HG02610 (cell line): ENCODE results near the gene GNAQ.

Source experiments
- ATAC-seq: cut with Tn5 transposase; IDR thresholded peaks from one replicate; pipeline ENCODE4 v1.9.1; 2021; ENCODE audit warnings: mild to moderate bottlenecking, moderate library complexity; ENCODE audit not compliant: unreplicated experiment

The GNAQ gene

DNA sequence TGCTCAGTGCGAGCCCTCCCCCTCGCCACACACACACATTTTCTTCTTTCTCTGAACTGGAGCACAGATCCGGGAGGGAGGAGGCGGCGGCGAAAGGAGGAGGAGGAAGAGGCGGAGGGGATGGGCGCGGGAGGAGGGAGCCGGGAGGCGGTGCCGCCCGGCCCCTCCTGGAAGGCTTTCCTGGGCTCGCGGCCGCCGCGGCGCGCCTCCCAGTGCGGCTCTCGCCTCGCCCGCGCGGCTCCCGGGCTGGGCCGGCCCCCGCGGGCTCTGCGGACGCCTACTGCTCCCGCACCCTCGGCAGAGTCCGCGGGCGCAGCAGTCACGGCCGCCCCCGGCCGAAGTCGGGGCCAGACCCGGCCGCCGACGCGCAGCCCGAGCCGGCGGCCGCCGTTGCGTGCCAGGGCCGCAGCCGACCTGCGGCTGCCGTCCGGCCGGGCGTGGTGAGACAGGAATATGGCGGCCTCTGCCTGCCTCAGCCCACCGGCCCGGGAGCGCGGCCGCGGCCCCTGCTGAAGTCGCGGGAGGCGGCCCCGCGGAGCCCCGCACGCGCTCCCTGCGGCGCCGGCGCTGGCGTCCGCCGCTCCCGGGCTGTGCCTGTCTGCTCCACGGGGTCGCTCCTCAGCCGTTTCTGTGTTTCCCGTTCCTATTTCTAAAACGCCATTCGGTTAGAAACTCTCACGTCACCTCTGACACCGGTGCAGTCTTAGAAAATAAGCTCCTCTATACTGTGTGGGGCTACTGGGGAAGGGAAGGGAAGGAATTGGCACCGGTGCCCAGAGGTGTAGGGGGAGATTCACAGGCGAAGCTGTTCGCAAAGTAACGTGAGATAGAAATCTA lies 500 bp upstream of the GNAQ start:
- ATAC-seq = no peak

- ATAC-seq = no peak
Measured at GRCh38 chr9:78030553-78031443, 813 bp downstream of the GNAQ start.

DNA sequence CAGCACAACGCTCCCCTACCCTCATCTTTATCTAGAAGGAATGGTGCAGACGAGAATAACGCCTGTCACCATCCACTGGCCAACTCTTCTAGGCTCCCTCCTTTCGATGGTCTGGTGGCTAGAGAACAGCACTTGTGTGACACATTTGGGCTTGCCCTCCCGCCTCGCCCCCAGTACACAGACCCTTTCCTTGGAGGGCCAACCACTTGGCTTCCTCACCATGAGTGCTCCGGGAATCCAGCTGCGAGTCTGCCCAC lies 1.4 kb downstream of the GNAQ start:
- no peak for ATAC-seq

DNA sequence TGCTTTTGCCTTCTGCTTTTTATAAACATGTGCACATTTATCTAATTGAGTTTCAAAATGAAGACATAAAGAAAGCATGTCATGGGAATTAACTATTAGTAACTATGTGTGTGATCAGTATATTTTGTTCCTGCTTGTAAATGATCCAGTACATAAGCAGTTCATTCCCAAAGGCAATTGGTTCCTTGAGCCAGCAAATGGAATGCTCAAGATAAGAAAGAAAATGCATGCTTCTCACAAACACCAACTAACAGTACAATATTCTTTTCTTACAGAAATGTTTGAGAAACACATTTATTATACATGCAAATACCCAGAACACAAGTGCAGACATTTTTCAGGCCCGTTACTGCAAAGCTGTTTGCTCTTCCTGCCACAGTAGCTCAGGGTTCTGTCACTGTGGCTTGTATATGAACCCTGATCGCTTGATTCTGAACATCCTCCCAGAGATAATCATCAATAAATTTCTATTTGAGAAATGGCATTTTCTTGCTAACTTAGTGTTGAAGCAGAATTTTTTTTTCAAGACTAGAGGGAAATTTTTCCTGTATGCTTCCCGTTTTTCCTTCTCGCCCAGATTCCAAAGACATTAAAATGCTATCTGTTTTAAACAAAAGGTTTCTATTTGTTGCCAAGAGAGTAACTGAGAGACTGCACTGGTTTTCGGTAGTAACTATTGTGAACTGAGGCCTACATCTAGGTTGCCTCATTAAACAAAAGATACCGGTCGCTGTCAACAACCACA lies 1.9 kb downstream of the GNAQ start:
- no peak for ATAC-seq

DNA sequence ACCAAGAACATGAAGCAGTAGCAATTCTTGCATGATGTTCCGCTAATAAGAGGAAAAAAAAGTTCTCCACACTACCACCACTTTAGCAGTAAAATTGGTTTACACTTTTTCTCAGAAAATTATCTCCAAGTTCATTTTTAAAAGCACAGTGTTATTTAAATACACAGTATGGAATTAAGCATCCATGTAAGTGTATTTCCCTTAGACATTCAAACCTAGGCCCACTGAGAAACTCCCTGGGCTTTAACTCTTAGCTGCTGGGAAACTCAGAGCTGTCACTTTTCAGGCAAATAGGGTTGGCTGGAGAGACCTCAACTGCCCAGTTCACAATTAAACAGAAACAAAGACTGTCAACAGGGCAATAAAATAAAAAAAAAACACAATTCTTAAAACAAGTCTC lies 2.7 kb downstream of the GNAQ start:
- no peak for ATAC-seq

- no peak for ATAC-seq
Measured at GRCh38 chr9:78026947-78027346, 4.7 kb downstream of the GNAQ start.

GRCh38 chr9:78026416-78026815 lies 5.2 kb downstream of the GNAQ start:
- ATAC-seq = no peak

DNA sequence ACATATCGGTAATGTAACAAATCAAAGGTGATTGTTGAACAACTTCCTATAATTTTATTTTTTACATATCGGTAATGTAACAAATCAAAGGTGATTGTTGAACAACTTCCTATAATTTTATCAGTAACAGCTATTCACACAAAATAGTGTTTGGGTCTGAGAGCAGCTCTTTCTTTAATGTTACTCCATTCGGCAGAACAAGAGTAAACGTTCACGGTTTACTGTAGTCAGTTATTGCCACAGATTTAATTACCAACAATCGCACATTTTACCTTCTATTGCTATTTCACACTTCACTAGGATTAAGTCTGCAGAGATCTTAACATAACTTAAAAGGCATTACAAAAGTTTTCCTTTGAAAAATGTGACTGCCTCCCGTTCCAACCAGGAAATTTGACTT lies 6.4 kb downstream of the GNAQ start:
- ATAC-seq = no peak

DNA sequence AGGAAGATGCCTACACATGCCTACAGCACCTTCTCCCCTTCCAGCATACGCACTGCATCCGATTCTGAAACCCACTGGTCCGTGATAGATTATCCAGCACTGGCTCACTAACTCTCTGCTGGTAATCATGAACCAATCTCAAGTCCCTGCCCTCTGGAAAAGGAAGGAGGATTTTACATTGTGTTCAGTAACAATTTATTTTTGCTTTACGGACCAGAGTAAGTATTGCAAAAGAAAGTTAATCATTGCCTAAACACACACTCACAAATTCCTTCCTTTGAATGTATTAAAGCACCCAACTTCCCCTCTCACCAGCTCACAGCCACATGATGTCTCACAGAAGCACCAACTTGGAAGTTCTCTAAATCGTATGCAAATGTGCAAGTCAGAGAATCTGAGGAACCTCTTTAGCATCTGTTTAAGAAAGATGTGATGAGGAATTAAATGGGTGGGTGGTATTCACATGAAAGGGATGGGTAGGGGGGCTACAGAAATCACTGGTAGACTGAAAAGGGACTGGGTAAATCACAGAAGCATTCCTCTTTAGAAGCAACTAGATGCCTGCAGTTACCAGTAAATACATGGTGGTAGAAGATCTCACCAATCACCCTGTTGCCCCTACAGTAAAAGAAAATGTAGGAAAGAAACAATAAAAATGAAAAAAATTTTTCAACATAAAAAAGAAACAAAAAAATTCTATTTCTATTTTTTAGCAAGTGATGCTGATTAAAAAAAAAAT lies 8.4 kb downstream of the GNAQ start:
- no peak for ATAC-seq

- no peak for ATAC-seq
Measured at GRCh38 chr9:78021697-78022096, 9.9 kb downstream of the GNAQ start.

DNA sequence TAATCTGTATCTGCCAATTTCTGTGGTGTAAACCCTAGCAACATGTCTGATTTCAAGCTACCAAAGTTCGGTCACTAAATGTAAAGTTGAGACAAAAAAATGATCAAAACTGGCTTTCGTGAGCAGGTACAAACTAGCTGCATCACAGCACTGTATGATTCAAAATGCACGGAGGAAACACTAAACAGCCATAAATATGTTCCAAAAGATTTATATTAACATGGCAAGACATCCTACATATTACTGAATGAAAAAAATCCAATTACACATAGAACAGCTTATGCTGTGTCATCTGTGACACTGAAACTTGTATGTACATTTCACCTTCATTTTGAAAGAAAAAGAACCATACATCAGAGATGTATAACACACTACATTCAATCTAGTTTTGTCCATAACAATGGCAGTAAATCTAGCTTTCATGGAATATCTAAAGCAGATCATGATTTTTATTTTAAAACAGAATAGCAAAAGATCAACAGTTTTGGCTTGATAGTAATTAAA lies 14.4 kb downstream of the GNAQ start:
- ATAC-seq = no peak

GRCh38 chr9:78015241-78015640 lies 16.4 kb downstream of the GNAQ start:
- ATAC-seq = no peak

DNA sequence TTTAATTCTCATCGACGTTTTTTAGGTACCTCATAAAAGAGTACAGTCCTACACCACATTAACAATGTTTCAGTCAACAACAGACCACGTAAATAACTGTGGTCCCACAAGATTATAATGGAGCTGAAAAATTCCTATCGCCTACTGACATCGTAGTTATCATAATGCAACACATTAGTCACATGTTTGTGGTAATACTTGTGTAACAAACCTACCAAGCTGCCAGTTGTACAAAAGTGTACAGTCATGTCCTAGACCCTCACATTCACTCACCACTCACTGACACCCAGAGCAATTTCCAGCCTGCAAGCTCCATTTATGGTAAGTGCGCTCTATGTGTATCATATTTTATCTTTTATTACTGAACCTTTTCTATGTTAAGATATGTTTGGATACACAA lies 16.8 kb downstream of the GNAQ start:
- no peak for ATAC-seq

GRCh38 chr9:78013934-78014333 lies 17.7 kb downstream of the GNAQ start:
- ATAC-seq = no peak

DNA sequence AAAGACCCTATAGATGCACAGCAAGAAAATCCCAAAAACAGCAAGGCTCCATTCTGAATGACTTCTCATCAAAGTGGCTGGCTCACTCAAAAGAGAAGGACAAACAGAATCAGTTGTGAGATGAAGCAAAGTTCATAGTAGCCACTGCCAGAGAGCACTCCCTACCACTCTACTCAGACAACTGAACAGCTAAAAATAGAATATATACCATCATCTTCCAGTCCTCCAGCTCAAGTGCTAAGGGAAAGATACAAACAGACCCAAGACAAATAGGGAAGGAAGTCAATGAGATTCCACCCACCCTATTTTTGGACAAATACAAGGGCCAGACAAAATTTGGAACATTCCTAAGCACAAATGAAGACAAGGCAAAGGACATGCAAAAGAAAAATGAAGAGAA lies 20.6 kb downstream of the GNAQ start:
- ATAC-seq = no peak

DNA sequence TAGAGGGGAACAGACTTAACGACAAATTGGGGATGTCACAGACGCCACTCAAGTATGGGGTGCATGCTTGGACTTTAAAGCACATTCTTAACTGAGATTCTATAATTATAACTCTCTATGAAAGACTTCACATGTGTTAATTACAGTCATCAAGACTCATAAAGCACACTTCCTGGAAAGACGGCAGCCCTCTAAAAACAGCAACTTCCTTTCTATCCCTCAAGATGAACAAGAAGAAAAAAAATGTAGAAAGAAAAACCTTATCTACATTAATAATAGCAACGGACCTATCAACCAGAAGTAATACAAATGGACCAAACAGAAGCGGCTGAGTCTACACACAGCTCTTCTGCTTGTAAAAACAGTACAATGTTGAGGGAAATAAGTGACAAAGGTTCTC lies 21.2 kb downstream of the GNAQ start:
- no peak for ATAC-seq

- ATAC-seq = no peak
Measured at GRCh38 chr9:78009186-78009585, 22.4 kb downstream of the GNAQ start.

GRCh38 chr9:78006734-78007133 lies 24.9 kb downstream of the GNAQ start:
- ATAC-seq = no peak

DNA sequence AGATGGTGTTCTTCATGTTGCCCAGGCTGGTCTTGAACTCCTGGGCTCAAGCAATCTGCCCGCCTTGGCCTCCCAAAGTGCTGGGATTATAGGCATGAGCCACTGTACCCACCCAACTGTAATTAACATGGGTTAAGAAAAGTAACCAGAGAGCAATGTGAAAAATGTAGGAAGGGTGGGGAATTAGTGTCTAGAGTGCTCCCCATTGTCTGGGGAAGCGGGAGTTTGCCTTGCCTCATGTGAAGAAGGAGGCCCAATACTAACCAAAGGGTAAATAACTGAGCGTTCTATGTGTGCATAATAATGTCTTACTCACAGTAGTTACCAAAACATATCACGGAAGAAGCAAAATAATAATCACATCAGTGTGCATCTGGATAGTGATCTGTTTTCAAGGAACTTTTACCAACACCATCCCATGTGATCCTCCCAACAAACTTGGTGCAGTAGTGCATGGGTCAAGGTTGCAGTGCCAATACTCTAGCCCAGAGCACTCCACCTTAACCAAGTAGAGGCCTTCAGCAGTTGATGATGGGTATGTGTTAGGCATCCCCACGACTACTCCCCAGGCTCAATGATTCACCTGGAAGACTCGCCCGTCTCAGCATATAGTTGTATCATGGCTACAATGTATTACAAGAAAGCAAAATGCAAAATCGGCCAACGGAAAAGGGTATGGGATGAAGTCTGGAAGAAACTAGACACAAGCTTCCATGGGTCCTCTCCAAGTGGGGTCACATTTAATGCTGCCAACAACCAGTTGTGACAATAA lies 26.2 kb downstream of the GNAQ start:
- no peak for ATAC-seq
